GM23248 (cell line): Measurements from ENCODE around the gene NDUFB11. TPM values are rescaled to one million over a fixed set of nuclear protein-coding genes. Genes with fewer than 3 reads are reported as not detected.
"Not testable (repeated sequence)": the region's sequence is repeated elsewhere in the genome, so short reads cannot be mapped to it uniquely, and the experiment has no call there.

ENCODE experiments used
- DNase-seq: peaks from one replicate; pipeline ENCODE4 v3.0.0-alpha.2; 2015
- H2AFZ ChIP-seq: fragments of 200-600 bp; sonication (generic); 2 replicates; pipeline ENCODE4 v1.6.1; 2016; ENCODE audit warnings: antibody characterized with exemption
- H3F3A ChIP-seq: fragments of 200-600 bp; sonication (generic); 2 replicates; pipeline ENCODE4 v1.6.1; 2016; ENCODE audit warnings: mild to moderate bottlenecking, antibody characterized with exemption, mixed run types; ENCODE audit not compliant: insufficient read depth
- H3K27ac ChIP-seq: fragments of 200-600 bp; sonication (generic); 2 replicates; pipeline ENCODE4 v1.5.1; 2016; ENCODE audit warnings: mild to moderate bottlenecking
- H3K27me3 ChIP-seq: fragments of 200-600 bp; sonication (generic); replicated peaks from 2 replicates; pipeline ENCODE4 v1.6.1; 2016; ENCODE audit warnings: mild to moderate bottlenecking; ENCODE audit not compliant: insufficient read depth
- H3K36me3 ChIP-seq: fragments of 200-600 bp; sonication (generic); 2 replicates; pipeline ENCODE4 v1.6.1; 2016; ENCODE audit warnings: low read depth, mild to moderate bottlenecking
- H3K4me1 ChIP-seq: fragments of 200-600 bp; sonication (generic); 2 replicates; pipeline ENCODE4 v1.6.1; 2016; ENCODE audit warnings: mild to moderate bottlenecking; ENCODE audit not compliant: insufficient read depth
- H3K4me2 ChIP-seq: fragments of 200-600 bp; sonication (generic); one replicate; pipeline ENCODE4 v1.6.1; 2016; ENCODE audit warnings: mild to moderate bottlenecking; ENCODE audit not compliant: unreplicated experiment
- H3K4me3 ChIP-seq: fragments of 200-600 bp; sonication (generic); 2 replicates; pipeline ENCODE4 v1.5.1; 2016; ENCODE audit warnings: mild to moderate bottlenecking
- H3K79me2 ChIP-seq: fragments of 200-600 bp; sonication (generic); 2 replicates; pipeline ENCODE4 v1.6.1; 2016; ENCODE audit warnings: mild to moderate bottlenecking; ENCODE audit not compliant: insufficient read depth
- H3K9ac ChIP-seq: fragments of 200-600 bp; sonication (generic); 2 replicates; pipeline ENCODE4 v1.6.1; 2016; ENCODE audit warnings: mild to moderate bottlenecking
- H3K9me2 ChIP-seq: fragments of 200-600 bp; sonication (generic); 2 replicates; pipeline ENCODE4 v1.6.1; 2016; ENCODE audit warnings: mixed run types, mild to moderate bottlenecking, moderate library complexity; ENCODE audit not compliant: insufficient read depth
- H3K9me3 ChIP-seq: fragments of 200-600 bp; sonication (generic); one replicate; pipeline ENCODE4 v1.6.1; 2017; ENCODE audit warnings: low read depth
- H4K20me1 ChIP-seq: fragments of 200-600 bp; sonication (generic); 2 replicates; pipeline ENCODE4 v1.6.0; 2016; ENCODE audit not compliant: insufficient read depth
- EZH2 ChIP-seq: fragments of 200-600 bp; sonication (generic); IDR thresholded peaks from 2 replicates; pipeline ENCODE4 v1.6.1; 2018; ENCODE audit warnings: antibody characterized with exemption, mild to moderate bottlenecking; ENCODE audit not compliant: insufficient read depth, poor library complexity, severe bottlenecking
- EZH2phosphoT487 ChIP-seq: fragments of 200-600 bp; sonication (generic); IDR thresholded peaks from 2 replicates; pipeline ENCODE4 v1.6.1; 2018; ENCODE audit warnings: antibody characterized with exemption, moderate library complexity, mild to moderate bottlenecking, low read depth; ENCODE audit not compliant: insufficient read depth
- WGBS, 2 experiments: methylation state at CpG; one replicate each; pipeline ENCODE4 v1.1.6; 2015 to 2017; ENCODE audit warnings: low lambda C conversion rate in 2 of 2, low coverage in 1 of 2; ENCODE audit errors: missing lambda C conversion rate in 2 of 2; 5-methylcytosine and 5-hydroxymethylcytosine counted together
- in situ Hi-C: fragments of 300-500 bp; cut with MboI; formaldehyde crosslinking; loops from 2 replicates; pipeline ENCODE4 v1.15.0; 2020
- polyA plus RNA-seq: library from polyadenylated mRNA; unstranded; fragments of >200 nt; fragmentation: Nextera tagmentation; extraction: Ambion mirVana; gene quantifications from 2 replicates; pipeline ENCODE4 v1.2.1, GENCODE V29; 2016
- total RNA-seq: library from RNA; depleted of rRNA; stranded (reverse); fragments of >200 nt; shearing (Covaris generic); gene quantifications from 2 replicates; pipeline ENCODE4 v1.2.3, GENCODE V29; 2014

The NDUFB11 gene
- total and polyA plus RNA-seq, 2 experiments from 2014 or later: 41.7 to 125 TPM

DNA sequence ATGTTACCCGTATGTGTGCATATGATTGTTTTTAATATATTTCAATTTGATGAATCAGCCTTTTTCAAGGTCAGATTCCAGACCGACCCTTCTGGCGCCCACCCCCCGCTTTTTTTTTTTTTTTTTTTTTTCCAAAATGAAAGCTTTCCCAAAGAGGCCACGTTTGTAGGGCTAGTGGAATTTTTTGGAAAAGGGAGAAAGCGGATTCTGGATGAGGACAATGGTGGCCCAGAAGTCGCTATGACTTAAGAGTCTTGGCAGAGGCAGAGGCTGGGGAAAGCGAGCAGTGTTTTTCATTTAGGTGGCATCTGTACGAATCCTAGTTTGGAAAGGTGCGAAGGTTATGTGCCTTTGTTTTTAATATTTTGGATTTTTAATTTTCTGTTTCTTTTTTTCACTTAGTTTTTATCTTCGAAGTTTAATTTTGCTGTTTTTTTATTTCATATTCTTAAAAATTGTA lies 14.6 kb downstream of the NDUFB11 start:
- no peak overlapping the region for H3K27ac ChIP-seq
- H3K9me2 ChIP-seq: no peaks in the 10 kb centered on the region
- H3K27me3 ChIP-seq: no peaks in the 10 kb centered on the region
- peak; percentile 39 for DNase-seq
- 13 to 19% methylated on average over 6 to 11 of the region's 11 CpGs for WGBS, 2 experiments
- H3K4me1 ChIP-seq: no peaks in the 10 kb centered on the region
- no peaks in the 10 kb centered on the region for H4K20me1 ChIP-seq
- H3K4me2 ChIP-seq: peak overlapping the region; percentile 71
- H3K4me3 ChIP-seq: peak overlapping the region; percentile 87
- H3K36me3 ChIP-seq: no peaks in the 10 kb centered on the region
- in situ Hi-C loops: no loop called here
- peak overlapping the region; percentile 84 for H3K9ac ChIP-seq
- H3K9me3 ChIP-seq: no peaks in the 10 kb centered on the region
- H3K79me2 ChIP-seq: peaks cover 16% of the 10 kb centered on the region; the same call in 1 of the 2 replicates
- peak overlapping the region; percentile 99; the same call in 1 of the 2 replicates for H2AFZ ChIP-seq
- H3F3A ChIP-seq: no peaks in the 10 kb centered on the region
- no peak for TF ChIP-seq EZH2phosphoT487
- no peak for TF ChIP-seq EZH2

DNA sequence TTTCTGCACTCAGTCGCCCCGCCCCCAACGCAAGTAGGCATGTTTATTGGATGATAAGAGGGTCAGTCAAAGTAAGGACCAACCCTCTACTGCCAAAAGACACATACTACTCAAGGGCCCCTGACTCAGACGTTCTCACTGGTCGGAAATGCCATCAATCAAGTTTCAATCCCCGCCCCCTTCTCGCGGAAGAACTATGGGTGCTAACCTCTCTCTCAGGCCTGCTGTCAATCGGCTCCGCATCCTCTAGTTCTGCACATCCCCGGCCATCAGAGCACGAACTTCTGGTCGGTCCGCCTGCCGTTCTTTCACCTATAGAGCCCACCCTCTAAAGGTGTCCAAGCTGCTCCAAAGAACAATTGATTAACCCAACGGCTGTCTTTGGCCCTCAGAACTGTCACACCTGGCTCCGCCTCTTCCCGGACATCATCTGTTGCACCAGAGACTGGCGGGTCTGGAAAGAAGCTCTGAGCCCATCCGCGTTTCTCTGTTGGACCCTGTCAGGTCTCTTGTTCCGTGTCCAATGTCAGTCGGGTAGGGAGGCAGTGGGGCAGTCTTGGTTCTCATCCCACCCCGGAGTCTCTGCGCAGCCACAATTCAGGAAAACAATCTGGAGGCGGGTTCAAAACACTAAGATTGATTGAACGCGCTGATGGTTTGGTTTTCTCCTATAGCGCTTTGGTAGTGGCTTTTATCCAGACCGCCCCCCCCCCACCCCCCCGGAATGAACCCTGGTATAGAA lies 15.2 kb downstream of the NDUFB11 start:
- H3K79me2 ChIP-seq: peaks cover 16% of the 10 kb centered on the region; the same call in 1 of the 2 replicates
- H3K27ac ChIP-seq: peak overlapping the region; percentile 63
- peak overlapping the region; percentile 99 for H2AFZ ChIP-seq
- H3K4me1 ChIP-seq: no peaks in the 10 kb centered on the region
- H3K9me3 ChIP-seq: no peaks in the 10 kb centered on the region
- TF ChIP-seq EZH2 (no peak), EZH2phosphoT487 (no peak)
- H3K4me3 ChIP-seq: peak overlapping the region; percentile 87
- H3K4me2 ChIP-seq: peak overlapping the region; percentile 70
- in situ Hi-C loops: no loop called here
- H3K36me3 ChIP-seq: no peaks in the 10 kb centered on the region
- WGBS, 2 experiments: 0 to 1% methylated on average over 16 to 30 of the region's 31 CpGs
- no peaks in the 10 kb centered on the region for H3F3A ChIP-seq
- no peaks in the 10 kb centered on the region for H3K27me3 ChIP-seq
- H4K20me1 ChIP-seq: no peaks in the 10 kb centered on the region
- peak; percentile 91 for DNase-seq
- no peaks in the 10 kb centered on the region for H3K9me2 ChIP-seq
- peak overlapping the region; percentile 84 for H3K9ac ChIP-seq

DNA sequence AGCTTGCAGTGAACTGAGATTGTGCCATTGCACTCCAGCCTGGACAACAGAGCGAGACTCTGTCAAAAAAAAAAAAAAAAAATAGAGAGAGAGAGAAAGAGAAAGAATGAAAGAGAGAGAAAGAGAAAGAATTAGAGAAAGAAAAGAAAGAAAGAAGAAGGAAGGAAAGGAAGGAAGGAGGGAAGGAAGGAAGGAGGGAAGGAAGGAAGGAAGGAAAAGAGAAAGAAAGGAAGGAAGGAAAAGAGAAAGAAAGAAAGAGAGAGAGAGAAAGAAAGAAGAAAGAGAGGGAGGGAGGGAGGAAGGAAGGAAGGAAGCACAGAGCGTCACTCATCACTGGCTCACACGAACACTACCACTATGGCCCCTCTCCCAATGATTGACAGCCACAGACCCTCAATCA lies 20.0 kb downstream of the NDUFB11 start:
- H3K9me3 ChIP-seq: not testable (repeated sequence)

DNA sequence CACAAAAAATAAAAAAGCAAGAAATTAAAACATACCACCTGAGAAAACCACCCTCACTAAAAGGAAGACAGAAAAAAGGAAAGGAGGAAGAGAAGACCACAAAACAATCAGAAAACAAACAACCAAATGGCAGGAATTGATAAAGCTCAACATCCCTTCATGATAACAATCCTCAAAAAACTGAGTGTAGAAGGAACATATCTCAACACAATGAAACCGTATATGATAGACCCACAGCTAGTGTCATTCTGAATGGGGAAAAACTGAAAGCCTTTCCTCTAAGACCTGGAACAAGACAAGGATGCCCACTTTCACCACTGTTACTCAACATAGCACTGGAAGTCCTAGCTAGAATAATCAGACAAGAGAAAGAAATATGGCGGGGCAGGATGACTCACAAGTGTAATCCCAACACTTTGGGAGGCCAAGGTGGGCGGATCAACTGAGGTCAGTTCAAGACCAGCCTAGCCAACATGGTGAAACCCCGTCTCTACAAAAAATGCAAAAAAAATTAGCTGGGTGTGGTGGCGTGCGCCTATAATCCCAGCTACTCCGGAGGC lies 27.9 kb downstream of the NDUFB11 start:
- H3K4me3 ChIP-seq, H3K9ac ChIP-seq, H4K20me1 ChIP-seq, H3K36me3 ChIP-seq, H3K4me2 ChIP-seq, H2AFZ ChIP-seq, H3K79me2 ChIP-seq, H3K9me3 ChIP-seq, H3K27me3 ChIP-seq, H3F3A ChIP-seq, DNase-seq, in situ Hi-C loops, H3K4me1 ChIP-seq, H3K9me2 ChIP-seq, H3K27ac ChIP-seq: not testable (repeated sequence)
- 94 to 95% methylated on average over 7 of the region's 7 CpGs for WGBS, 2 experiments

More for the DNA sequence above, 20.0 kb downstream of the NDUFB11 start:
- in situ Hi-C loops, H4K20me1 ChIP-seq, H2AFZ ChIP-seq, H3K79me2 ChIP-seq, H3K36me3 ChIP-seq, H3K4me3 ChIP-seq, H3K27ac ChIP-seq, H3K9me2 ChIP-seq, DNase-seq, H3K9ac ChIP-seq, H3K4me1 ChIP-seq, H3F3A ChIP-seq, H3K27me3 ChIP-seq, H3K4me2 ChIP-seq: not testable (repeated sequence)
- 68 to 86% methylated on average over 1 to 3 of the region's 3 CpGs for WGBS, 2 experiments
